Peyer's patch (tissue), 4 donors: ENCODE results near the gene BCR.

Experiments
- POLR2A ChIP-seq, 2 donors: fragments of 450-650 bp; IDR thresholded peaks; one replicate each; pipeline ENCODE4 v1.5.1; 2017; ENCODE audit warnings: antibody characterized with exemption in 2 of 2, mild to moderate bottlenecking in 2 of 2, moderate library complexity in 2 of 2
- TF ChIP-seq, protein P1 (sequence below), 6 experiments: fragments of 450-650 bp in 4 of 6; fragments of 200-600 bp in 2 of 6; sonication (generic) in 1 of 6; IDR thresholded peaks; one replicate each; pipeline ENCODE4 v1.5.1; 2017 to 2019; ENCODE audit warnings: antibody characterized with exemption in 6 of 6, mild to moderate bottlenecking in 3 of 6, moderate library complexity in 1 of 6

GRCh38 chr22:23265368-23265700 is 85.0 kb downstream of the BCR start:
- TF ChIP-seq, protein P1, sequence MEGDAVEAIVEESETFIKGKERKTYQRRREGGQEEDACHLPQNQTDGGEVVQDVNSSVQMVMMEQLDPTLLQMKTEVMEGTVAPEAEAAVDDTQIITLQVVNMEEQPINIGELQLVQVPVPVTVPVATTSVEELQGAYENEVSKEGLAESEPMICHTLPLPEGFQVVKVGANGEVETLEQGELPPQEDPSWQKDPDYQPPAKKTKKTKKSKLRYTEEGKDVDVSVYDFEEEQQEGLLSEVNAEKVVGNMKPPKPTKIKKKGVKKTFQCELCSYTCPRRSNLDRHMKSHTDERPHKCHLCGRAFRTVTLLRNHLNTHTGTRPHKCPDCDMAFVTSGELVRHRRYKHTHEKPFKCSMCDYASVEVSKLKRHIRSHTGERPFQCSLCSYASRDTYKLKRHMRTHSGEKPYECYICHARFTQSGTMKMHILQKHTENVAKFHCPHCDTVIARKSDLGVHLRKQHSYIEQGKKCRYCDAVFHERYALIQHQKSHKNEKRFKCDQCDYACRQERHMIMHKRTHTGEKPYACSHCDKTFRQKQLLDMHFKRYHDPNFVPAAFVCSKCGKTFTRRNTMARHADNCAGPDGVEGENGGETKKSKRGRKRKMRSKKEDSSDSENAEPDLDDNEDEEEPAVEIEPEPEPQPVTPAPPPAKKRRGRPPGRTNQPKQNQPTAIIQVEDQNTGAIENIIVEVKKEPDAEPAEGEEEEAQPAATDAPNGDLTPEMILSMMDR (IDR thresholded peaks at IDR 0.05), result no peak
- no peak for TF ChIP-seq POLR2A (IDR thresholded peaks at IDR 0.05)
